H9 (cell line): ENCODE results near the gene OSBPL10. TPM values are rescaled to one million over a fixed set of nuclear protein-coding genes. Genes with fewer than 3 reads are reported as not detected.

Experiments
- DNase-seq: peaks from one replicate; pipeline ENCODE4 v3.0.0-alpha.2; 2017
- H2AFZ ChIP-seq: one replicate; pipeline ENCODE4 v1.6.1; 2013; ENCODE audit warnings: mild to moderate bottlenecking, low read length, control low read depth, moderate library complexity
- H2AK5ac ChIP-seq: 2 replicates; pipeline ENCODE4 v1.6.1; 2013; ENCODE audit warnings: low read length, control low read depth, mixed read lengths; ENCODE audit not compliant: insufficient read length
- H2BK120ac ChIP-seq: one replicate; pipeline ENCODE4 v1.6.1; 2013; ENCODE audit warnings: low read depth, mild to moderate bottlenecking, low read length, control low read depth, inconsistent platforms; ENCODE audit not compliant: poor library complexity, severe bottlenecking
- H2BK12ac ChIP-seq: 2 replicates; pipeline ENCODE4 v1.6.1; 2013; ENCODE audit warnings: low read length, control low read depth, mixed read lengths, low read depth; ENCODE audit not compliant: insufficient read length
- H2BK15ac ChIP-seq: 2 replicates; pipeline ENCODE4 v1.6.1; 2013; ENCODE audit warnings: low read depth, low read length, control low read depth
- H2BK20ac ChIP-seq: one replicate; pipeline ENCODE4 v1.6.1; 2013; ENCODE audit warnings: low read depth, mild to moderate bottlenecking, low read length, control low read depth, inconsistent platforms; ENCODE audit not compliant: poor library complexity, severe bottlenecking
- H2BK5ac ChIP-seq: 2 replicates; pipeline ENCODE4 v1.6.1; 2013; ENCODE audit warnings: low read length, control low read depth, mixed read lengths; ENCODE audit not compliant: insufficient read length
- H3K14ac ChIP-seq: 2 replicates; pipeline ENCODE4 v1.6.1; 2013; ENCODE audit warnings: low read length, control low read depth; ENCODE audit not compliant: insufficient read depth
- H3K18ac ChIP-seq: 2 replicates; pipeline ENCODE4 v1.6.1; 2013; ENCODE audit warnings: low read depth, mild to moderate bottlenecking, mixed read lengths, low read length, control low read depth; ENCODE audit not compliant: insufficient read length
- H3K23ac ChIP-seq: 2 replicates; pipeline ENCODE4 v1.6.1; 2013; ENCODE audit warnings: low read length, control low read depth, mixed read lengths, low read depth; ENCODE audit not compliant: insufficient read length
- H3K23me2 ChIP-seq: 2 replicates; pipeline ENCODE4 v1.6.1; 2013; ENCODE audit warnings: low read depth, mild to moderate bottlenecking, mixed read lengths, low read length, control low read depth; ENCODE audit not compliant: insufficient read length, poor library complexity, severe bottlenecking
- H3K27ac ChIP-seq: 2 replicates; pipeline ENCODE4 v1.5.1; 2013; ENCODE audit warnings: low read length, control low read depth, mixed read lengths, low read depth; ENCODE audit not compliant: insufficient read length
- H3K27me3 ChIP-seq: 2 replicates; pipeline ENCODE4 v1.6.1; 2013; ENCODE audit warnings: low read length, control low read depth, inconsistent platforms; ENCODE audit not compliant: insufficient read depth
- H3K4ac ChIP-seq: 2 replicates; pipeline ENCODE4 v1.6.1; 2013; ENCODE audit warnings: low read depth, mild to moderate bottlenecking, control low read depth, inconsistent platforms, low read length, moderate library complexity
- H3K4me1 ChIP-seq: 2 replicates; pipeline ENCODE4 v1.6.1; 2013; ENCODE audit warnings: low read length, control low read depth, inconsistent platforms; ENCODE audit not compliant: insufficient read depth
- H3K4me2 ChIP-seq: 2 replicates; pipeline ENCODE4 v1.6.1; 2013; ENCODE audit warnings: low read length, control low read depth, mixed read lengths; ENCODE audit not compliant: insufficient read length, insufficient read depth
- H3K56ac ChIP-seq: 2 replicates; pipeline ENCODE4 v1.6.1; 2013; ENCODE audit warnings: low read depth, mild to moderate bottlenecking, mixed read lengths, low read length, control low read depth; ENCODE audit not compliant: insufficient read length
- H3K79me1 ChIP-seq: 2 replicates; pipeline ENCODE4 v1.6.1; 2013; ENCODE audit warnings: low read depth, mild to moderate bottlenecking, moderate library complexity, low read length, control low read depth, inconsistent platforms; ENCODE audit not compliant: insufficient read depth, poor library complexity, severe bottlenecking
- H3K79me2 ChIP-seq: 2 replicates; pipeline ENCODE4 v1.6.1; 2013; ENCODE audit warnings: low read length, control low read depth, inconsistent platforms; ENCODE audit not compliant: insufficient read depth
- H3K9ac ChIP-seq: 2 replicates; pipeline ENCODE4 v1.6.1; 2013; ENCODE audit warnings: low read length, control low read depth, mixed read lengths; ENCODE audit not compliant: insufficient read length; ENCODE audit errors: extremely low read depth
- H3K9me3 ChIP-seq: one replicate; pipeline ENCODE4 v1.6.1; 2013; ENCODE audit warnings: low read depth, low read length, inconsistent platforms; ENCODE audit not compliant: control insufficient read depth
- H3T11ph ChIP-seq: one replicate; pipeline ENCODE4 v1.6.1; 2013; ENCODE audit warnings: mild to moderate bottlenecking, low read length, control low read depth, inconsistent platforms
- H4K20me1 ChIP-seq: one replicate; pipeline ENCODE4 v1.6.1; 2013; ENCODE audit not compliant: control insufficient read depth, insufficient read length, insufficient read depth
- H4K5ac ChIP-seq: 2 replicates; pipeline ENCODE4 v1.6.1; 2013; ENCODE audit warnings: low read depth, mild to moderate bottlenecking, mixed read lengths, low read length, control low read depth; ENCODE audit not compliant: insufficient read length
- H4K8ac ChIP-seq: replicated peaks from 2 replicates; pipeline ENCODE4 v1.6.1; 2013; ENCODE audit warnings: low read length, control low read depth, mixed read lengths, low read depth; ENCODE audit not compliant: insufficient read length
- H4K91ac ChIP-seq: 2 replicates; pipeline ENCODE4 v1.6.1; 2013; ENCODE audit warnings: low read depth, mild to moderate bottlenecking, moderate library complexity, mixed read lengths, low read length, control low read depth; ENCODE audit not compliant: insufficient read length
- H3K27ac Mint-ChIP-seq, 3 experiments: 2 replicates in 2 of 3; 3 replicates in 1 of 3; pipeline ENCODE4 v1.8.0; 2020 to 2021; ENCODE audit warnings: mixed read lengths in 3 of 3, mild to moderate bottlenecking in 1 of 3, moderate library complexity in 1 of 3
- H3K27me3 Mint-ChIP-seq: 2 replicates; pipeline ENCODE4 v1.8.0; 2021; ENCODE audit warnings: low read depth, mild to moderate bottlenecking, moderate library complexity, mixed read lengths
- H3K36me3 Mint-ChIP-seq, 3 experiments: 2 replicates in 2 of 3; 3 replicates in 1 of 3; pipeline ENCODE4 v1.8.0; 2020 to 2021; ENCODE audit warnings: low read depth in 3 of 3, mixed read lengths in 3 of 3; ENCODE audit not compliant: insufficient read depth in 1 of 3
- H3K4me1 Mint-ChIP-seq, 2 experiments: 2 replicates each; pipeline ENCODE4 v1.8.0; 2020; ENCODE audit warnings: mixed read lengths in 2 of 2
- H3K4me3 Mint-ChIP-seq, 2 experiments: 2 replicates in 1 of 2; 3 replicates in 1 of 2; pipeline ENCODE4 v1.8.0; 2020 to 2021; ENCODE audit warnings: mild to moderate bottlenecking in 2 of 2, mixed read lengths in 2 of 2, moderate library complexity in 1 of 2
- H3K9me3 Mint-ChIP-seq, 2 experiments: 2 replicates in 1 of 2; 3 replicates in 1 of 2; pipeline ENCODE4 v1.8.0; 2020; ENCODE audit warnings: mild to moderate bottlenecking in 2 of 2, mixed read lengths in 2 of 2, moderate library complexity in 1 of 2
- WGBS: extraction: QIAGEN DNeasy Blood & Tissue Kit; methylation state at CpG from one replicate; pipeline ENCODE4 v1.1.7; 2013; ENCODE audit warnings: missing lambda C conversion rate, low lambda C conversion rate, mixed read lengths; ENCODE audit not compliant: insufficient read length; ENCODE audit errors: extremely low coverage; 5-methylcytosine and 5-hydroxymethylcytosine counted together
- total RNA-seq: library from RNA; stranded (reverse); gene quantifications from 2 replicates; pipeline ENCODE4 v1.2.1, GENCODE V29; 2021
- TF ChIP-seq, protein P1 (sequence below): fragments of 200-600 bp; sonication (generic); conservative IDR thresholded peaks from 3 replicates; pipeline ENCODE4 v1.8.0; 2021; ENCODE audit warnings: antibody characterized with exemption, mild to moderate bottlenecking

Gene OSBPL10
- total RNA-seq, 1 experiment from 2014 or later, result 42.7 TPM

DNA sequence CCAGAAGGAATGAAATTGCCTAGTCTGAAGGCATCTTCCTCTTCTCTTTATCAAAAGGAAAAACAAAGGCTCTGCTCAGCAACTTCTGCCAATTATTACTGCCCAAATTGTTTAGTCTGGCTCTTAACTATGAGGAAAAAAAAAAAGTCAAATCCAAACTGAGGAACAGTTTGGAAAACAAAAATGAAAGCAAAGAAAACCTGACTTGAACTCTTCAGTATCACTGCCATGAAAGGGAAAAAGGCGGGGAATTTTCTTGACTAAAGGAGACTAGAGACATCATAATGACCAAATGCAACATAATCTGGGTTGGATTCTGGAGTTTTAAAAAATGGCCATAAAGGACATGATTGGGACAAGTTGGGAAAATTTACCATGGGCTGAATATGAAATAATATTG is 292.1 kb downstream of the OSBPL10 start:
- no CpG with 5 or more reads among the region's 1 CpG for WGBS
- Histone ChIP-seq H3K14ac (no peak overlapping the region), H3K79me2 (no peaks in the 10 kb centered on the region), H3K18ac (no peak overlapping the region), H3K23me2 (no peaks in the 10 kb centered on the region), H4K8ac (no peak overlapping the region), H2BK15ac (no peak overlapping the region), H3K79me1 (no peaks in the 10 kb centered on the region), H3K4ac (no peak overlapping the region), H3K23ac (no peak overlapping the region), H2AFZ (no peak overlapping the region), H2BK20ac (no peak overlapping the region), H4K91ac (no peak overlapping the region), H4K5ac (no peak overlapping the region), H3K4me2 (no peak overlapping the region), H3T11ph (no peak overlapping the region), H3K27me3 (no peaks in the 10 kb centered on the region), H2AK5ac (no peak overlapping the region), H3K9ac (no peak overlapping the region), H3K27ac (no peak overlapping the region), H3K9me3 (no peaks in the 10 kb centered on the region), H3K56ac (no peak overlapping the region), H2BK120ac (no peak overlapping the region), H2BK5ac (no peak overlapping the region), H4K20me1 (no peaks in the 10 kb centered on the region), H3K4me1 (0 out of 2 replicates have a peak, but pooled peaks cover 3% of the 10 kb centered on the region), H2BK12ac (no peak overlapping the region)
- no peak for DNase-seq
- Mint-ChIP-seq H3K27ac (no peak overlapping the region), H3K9me3 (peaks cover 7 to 13% of the 10 kb centered on the region in 2 experiments; a peak in 4 of 5 replicates), H3K4me1 (peaks cover 10 to 21% of the 10 kb centered on the region in 2 experiments), H3K36me3 (peaks cover 26 to 34% (median 31%) of the 10 kb centered on the region in 3 experiments), H3K4me3 (no peak overlapping the region), H3K27me3 (no peaks in the 10 kb centered on the region)
- TF ChIP-seq, protein P1, sequence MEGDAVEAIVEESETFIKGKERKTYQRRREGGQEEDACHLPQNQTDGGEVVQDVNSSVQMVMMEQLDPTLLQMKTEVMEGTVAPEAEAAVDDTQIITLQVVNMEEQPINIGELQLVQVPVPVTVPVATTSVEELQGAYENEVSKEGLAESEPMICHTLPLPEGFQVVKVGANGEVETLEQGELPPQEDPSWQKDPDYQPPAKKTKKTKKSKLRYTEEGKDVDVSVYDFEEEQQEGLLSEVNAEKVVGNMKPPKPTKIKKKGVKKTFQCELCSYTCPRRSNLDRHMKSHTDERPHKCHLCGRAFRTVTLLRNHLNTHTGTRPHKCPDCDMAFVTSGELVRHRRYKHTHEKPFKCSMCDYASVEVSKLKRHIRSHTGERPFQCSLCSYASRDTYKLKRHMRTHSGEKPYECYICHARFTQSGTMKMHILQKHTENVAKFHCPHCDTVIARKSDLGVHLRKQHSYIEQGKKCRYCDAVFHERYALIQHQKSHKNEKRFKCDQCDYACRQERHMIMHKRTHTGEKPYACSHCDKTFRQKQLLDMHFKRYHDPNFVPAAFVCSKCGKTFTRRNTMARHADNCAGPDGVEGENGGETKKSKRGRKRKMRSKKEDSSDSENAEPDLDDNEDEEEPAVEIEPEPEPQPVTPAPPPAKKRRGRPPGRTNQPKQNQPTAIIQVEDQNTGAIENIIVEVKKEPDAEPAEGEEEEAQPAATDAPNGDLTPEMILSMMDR, result no peak
